ENCODE data around the gene PKP1.

Gene PKP1

GRCh38 chr1:201354901-201355295 lies 71.6 kb downstream of the PKP1 start:
- DNase-seq, result no peak

GRCh38 chr1:201355471-201355870 lies 72.2 kb downstream of the PKP1 start:
- no peak for DNase-seq

- no peak for DNase-seq
Observed at GRCh38 chr1:201356236-201356635, 72.9 kb downstream of the PKP1 start.

- DNase-seq, result no peak
Observed at GRCh38 chr1:201356701-201357100, 73.4 kb downstream of the PKP1 start.

GRCh38 chr1:201357211-201357610 lies 73.9 kb downstream of the PKP1 start:
- no peak for DNase-seq

GRCh38 chr1:201357636-201358348 lies 74.5 kb downstream of the PKP1 start:
- DNase-seq, result no peak

GRCh38 chr1:201358596-201358995 lies 75.3 kb downstream of the PKP1 start:
- no peak for DNase-seq

GRCh38 chr1:201359031-201359872 lies 75.9 kb downstream of the PKP1 start:
- DNase-seq, result no peak

- DNase-seq, result no peak
Observed at GRCh38 chr1:201359873-201360210, 76.5 kb downstream of the PKP1 start.

GRCh38 chr1:201360486-201360885 lies 77.2 kb downstream of the PKP1 start:
- no peak for DNase-seq

- DNase-seq, result no peak
Observed at GRCh38 chr1:201360901-201361651, 77.8 kb downstream of the PKP1 start.

- no peak for DNase-seq
Observed at GRCh38 chr1:201361652-201362504, 78.6 kb downstream of the PKP1 start.

- no peak for DNase-seq
Observed at GRCh38 chr1:201362906-201363305, 79.6 kb downstream of the PKP1 start.

- DNase-seq, result no peak
Observed at GRCh38 chr1:201363467-201363866, 80.2 kb downstream of the PKP1 start.

- DNase-seq, result no peak
Observed at GRCh38 chr1:201364808-201365105, 81.5 kb downstream of the PKP1 start.

- no peak for DNase-seq
Observed at GRCh38 chr1:201365251-201365650, 81.9 kb downstream of the PKP1 start.

GRCh38 chr1:201366696-201367095 lies 83.4 kb downstream of the PKP1 start:
- DNase-seq, result no peak

GRCh38 chr1:201369209-201369608 lies 85.9 kb downstream of the PKP1 start:
- DNase-seq, result no peak

GRCh38 chr1:201370500-201370899 lies 87.2 kb downstream of the PKP1 start:
- DNase-seq, result no peak

GRCh38 chr1:201371276-201371675 lies 88.0 kb downstream of the PKP1 start:
- DNase-seq, result no peak

- no peak for DNase-seq
Observed at GRCh38 chr1:201371792-201372191, 88.5 kb downstream of the PKP1 start.

GRCh38 chr1:201374364-201374763 lies 91.1 kb downstream of the PKP1 start:
- no peak for DNase-seq

GRCh38 chr1:201375169-201375568 lies 91.9 kb downstream of the PKP1 start:
- DNase-seq, result no peak
